Ishikawa (cell line): ENCODE results near the gene RMP24.

Source experiments
- CREB1 ChIP-seq: IDR thresholded peaks from 2 replicates; pipeline ENCODE4 v1.6.1; 2012; ENCODE audit warnings: low read depth
- EP300 ChIP-seq: IDR thresholded peaks from 2 replicates; pipeline ENCODE4 v1.6.1; 2012; ENCODE audit warnings: borderline replicate concordance
- RAD21 ChIP-seq: IDR thresholded peaks from 2 replicates; pipeline ENCODE4 v1.6.1; 2012; ENCODE audit warnings: low read depth
- TAF1 ChIP-seq: IDR thresholded peaks from 2 replicates; pipeline ENCODE4 v1.6.1; 2012; ENCODE audit warnings: low read depth, mild to moderate bottlenecking
- TCF12 ChIP-seq: IDR thresholded peaks from 2 replicates; pipeline ENCODE4 v1.6.1; 2012; ENCODE audit warnings: low read depth
- YY1 ChIP-seq: IDR thresholded peaks from 2 replicates; pipeline ENCODE4 v1.6.1; 2012; ENCODE audit warnings: low read depth
- TF ChIP-seq, protein P1 (sequence below): IDR thresholded peaks from 2 replicates; pipeline ENCODE4 v1.6.1; 2012
- TF ChIP-seq, protein P2 (sequence below): IDR thresholded peaks from 2 replicates; pipeline ENCODE4 v1.6.1; 2012

DNA sequence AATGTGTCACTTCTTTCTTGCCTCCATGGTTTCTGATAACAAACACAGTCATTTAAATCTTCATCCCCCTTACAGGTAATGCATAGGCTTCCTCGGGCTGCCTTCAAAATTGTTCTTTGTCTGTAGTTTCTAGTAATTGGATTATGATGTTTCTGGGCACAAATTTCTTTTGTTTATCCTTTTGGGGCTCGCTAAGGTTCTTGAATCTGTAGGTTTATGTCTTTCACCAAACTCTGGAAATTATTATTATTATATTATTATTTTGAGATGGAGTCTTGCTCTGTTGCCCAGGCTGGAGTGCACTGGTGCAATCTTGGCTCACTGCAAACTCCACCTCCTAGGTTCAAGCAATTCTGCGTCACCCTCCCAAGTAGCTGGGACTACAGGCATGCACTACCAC is 16.3 kb upstream of the RMP24 start:
- TF ChIP-seq, protein P1, sequence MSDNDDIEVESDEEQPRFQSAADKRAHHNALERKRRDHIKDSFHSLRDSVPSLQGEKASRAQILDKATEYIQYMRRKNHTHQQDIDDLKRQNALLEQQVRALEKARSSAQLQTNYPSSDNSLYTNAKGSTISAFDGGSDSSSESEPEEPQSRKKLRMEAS, result no peak
- TF ChIP-seq RAD21 (no peak), EP300 (no peak), CREB1 (no peak), TCF12 (no peak), TAF1 (no peak), YY1 (no peak)
- TF ChIP-seq, protein P2, sequence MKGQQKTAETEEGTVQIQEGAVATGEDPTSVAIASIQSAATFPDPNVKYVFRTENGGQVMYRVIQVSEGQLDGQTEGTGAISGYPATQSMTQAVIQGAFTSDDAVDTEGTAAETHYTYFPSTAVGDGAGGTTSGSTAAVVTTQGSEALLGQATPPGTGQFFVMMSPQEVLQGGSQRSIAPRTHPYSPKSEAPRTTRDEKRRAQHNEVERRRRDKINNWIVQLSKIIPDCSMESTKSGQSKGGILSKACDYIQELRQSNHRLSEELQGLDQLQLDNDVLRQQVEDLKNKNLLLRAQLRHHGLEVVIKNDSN, result no peak
